ENCODE results near the gene FGD2. TPM values are rescaled to one million over a fixed set of nuclear protein-coding genes. Genes with fewer than 3 reads are reported as not detected.

The FGD2 gene
- polyA plus RNA-seq, 1 experiment: not detected

DNA sequence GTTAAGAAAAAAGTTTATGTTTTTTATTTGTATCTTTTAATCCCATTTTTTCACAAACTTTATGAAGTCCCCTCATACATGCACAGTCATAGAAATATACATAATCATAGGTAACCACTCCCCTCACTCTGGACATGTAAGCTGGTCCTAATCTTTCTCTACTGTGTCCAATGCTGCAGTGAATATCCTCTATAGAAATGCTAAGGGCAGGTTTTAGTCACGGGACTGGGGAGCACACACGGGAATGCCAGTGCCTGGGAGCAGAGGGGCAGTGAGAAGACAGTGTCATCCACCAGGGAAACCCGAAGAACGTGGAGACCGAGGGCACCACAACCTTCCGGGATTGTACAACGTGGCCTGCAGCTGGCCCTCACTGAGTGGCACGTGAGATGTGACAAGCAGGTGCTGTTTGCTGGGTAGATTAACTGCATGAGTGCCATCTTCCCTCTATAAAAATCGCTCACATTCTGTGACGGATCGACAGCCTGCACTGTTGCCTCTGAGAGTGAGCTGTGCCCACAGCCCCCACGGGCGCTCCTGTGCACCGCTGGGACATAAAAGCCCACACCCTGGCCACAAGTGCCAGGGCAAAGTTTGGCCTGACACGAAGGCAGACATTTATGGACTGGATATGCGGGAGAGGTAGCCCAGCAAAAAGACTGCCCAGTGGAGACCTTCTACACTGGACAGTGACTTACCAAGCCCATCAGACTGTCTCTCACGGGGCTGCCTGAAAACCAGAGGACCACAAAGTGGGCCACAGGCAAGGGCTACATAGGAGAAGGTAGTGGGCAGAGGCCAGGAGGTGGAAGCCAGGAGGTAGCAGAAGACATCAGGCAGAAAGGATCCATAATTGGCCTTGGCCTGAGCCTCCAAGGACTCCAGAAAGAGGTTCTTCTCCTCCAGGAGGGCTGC lies 63.2 kb downstream of the FGD2 start:
- no peak overlapping the region for H3K4me3 ChIP-seq (ENCODE audit: low read depth, low read length)
- no peak overlapping the region for H3K27ac ChIP-seq (ENCODE audit: low read depth, low read length)
- H3K9me3 ChIP-seq (ENCODE audit: control insufficient read depth, insufficient read depth, low read length): no peaks in the 10 kb centered on the region; the same call in 1 of the 2 replicates
- no peaks in the 10 kb centered on the region for H3K27me3 ChIP-seq (ENCODE audit: control insufficient read depth, insufficient read depth, low read length)
- CTCF ChIA-PET: interaction anchor here (1.0 kb wide), 1 partner anchor 47 kb away, joined by 4 read pairs; no protein-coding TSS in a partner anchor
- DNase-seq (ENCODE audit: low read depth, low spot score): no peak
- TF ChIP-seq, protein P1, sequence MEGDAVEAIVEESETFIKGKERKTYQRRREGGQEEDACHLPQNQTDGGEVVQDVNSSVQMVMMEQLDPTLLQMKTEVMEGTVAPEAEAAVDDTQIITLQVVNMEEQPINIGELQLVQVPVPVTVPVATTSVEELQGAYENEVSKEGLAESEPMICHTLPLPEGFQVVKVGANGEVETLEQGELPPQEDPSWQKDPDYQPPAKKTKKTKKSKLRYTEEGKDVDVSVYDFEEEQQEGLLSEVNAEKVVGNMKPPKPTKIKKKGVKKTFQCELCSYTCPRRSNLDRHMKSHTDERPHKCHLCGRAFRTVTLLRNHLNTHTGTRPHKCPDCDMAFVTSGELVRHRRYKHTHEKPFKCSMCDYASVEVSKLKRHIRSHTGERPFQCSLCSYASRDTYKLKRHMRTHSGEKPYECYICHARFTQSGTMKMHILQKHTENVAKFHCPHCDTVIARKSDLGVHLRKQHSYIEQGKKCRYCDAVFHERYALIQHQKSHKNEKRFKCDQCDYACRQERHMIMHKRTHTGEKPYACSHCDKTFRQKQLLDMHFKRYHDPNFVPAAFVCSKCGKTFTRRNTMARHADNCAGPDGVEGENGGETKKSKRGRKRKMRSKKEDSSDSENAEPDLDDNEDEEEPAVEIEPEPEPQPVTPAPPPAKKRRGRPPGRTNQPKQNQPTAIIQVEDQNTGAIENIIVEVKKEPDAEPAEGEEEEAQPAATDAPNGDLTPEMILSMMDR (IDR thresholded peaks at IDR 0.05; ENCODE audit: low read depth, low read length): no peak
- POLR2A ChIA-PET: no interaction called here

DNA sequence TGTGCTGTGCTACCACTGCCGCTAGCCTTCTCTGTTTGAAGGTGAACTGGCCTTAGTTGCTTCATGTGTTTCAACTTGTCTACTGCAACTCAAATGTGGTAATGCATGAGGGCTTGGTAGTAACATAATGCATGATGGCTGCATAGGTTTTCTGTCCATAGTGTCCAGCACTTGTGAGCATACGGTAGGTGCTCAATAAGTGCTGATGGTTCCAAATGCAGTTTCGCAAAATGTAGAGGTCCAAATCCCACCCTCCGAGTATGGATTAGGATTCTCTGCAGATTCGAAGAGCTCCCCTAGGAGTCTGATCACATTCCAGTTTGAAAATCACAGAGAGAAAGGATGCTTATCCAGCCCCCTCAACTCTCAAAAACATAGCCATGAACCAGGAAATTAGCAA lies 64.2 kb downstream of the FGD2 start:
- TF ChIP-seq, protein P1 (IDR thresholded peaks at IDR 0.05; ENCODE audit: low read depth, low read length): no peak
- Histone ChIP-seq H3K9me3 (ENCODE audit: control insufficient read depth, insufficient read depth, low read length) (no peaks in the 10 kb centered on the region; the same call in 1 of the 2 replicates), H3K4me3 (ENCODE audit: low read depth, low read length) (no peak overlapping the region), H3K27ac (ENCODE audit: low read depth, low read length) (no peak overlapping the region), H3K27me3 (ENCODE audit: control insufficient read depth, insufficient read depth, low read length) (no peaks in the 10 kb centered on the region)
- ChIA-PET POLR2A (no interaction called here), CTCF (no interaction called here)
- DNase-seq (ENCODE audit: low read depth, low spot score): no peak

DNA sequence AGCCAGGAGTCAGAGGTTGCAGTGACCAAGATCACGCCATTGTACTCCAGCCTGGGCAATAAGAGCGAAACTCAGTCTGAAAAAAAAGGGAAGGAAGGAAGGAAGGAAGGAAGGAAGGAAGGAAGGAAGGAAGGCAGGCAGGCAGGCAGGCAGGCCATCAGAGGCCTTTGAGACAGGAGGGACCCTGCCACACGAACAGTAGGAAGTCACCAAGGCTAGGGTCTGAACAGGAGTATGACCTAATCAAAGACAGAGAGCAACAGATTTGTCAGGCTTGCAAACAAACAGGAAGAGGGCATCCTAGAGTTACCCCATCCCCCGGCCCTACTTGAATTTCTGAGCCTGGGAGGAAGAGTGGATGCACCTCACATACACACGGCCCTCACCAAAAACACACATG lies 67.1 kb downstream of the FGD2 start:
- ChIA-PET POLR2A (no interaction called here), CTCF (interaction anchor here (1.3 kb wide), 1 partner anchor 97 kb away, joined by 6 read pairs; the partner anchor contains the start of gene PIM1)
- DNase-seq (ENCODE audit: low read depth, low spot score): no peak
- Histone ChIP-seq H3K27me3 (ENCODE audit: control insufficient read depth, insufficient read depth, low read length) (no peaks in the 10 kb centered on the region), H3K9me3 (ENCODE audit: control insufficient read depth, insufficient read depth, low read length) (no peaks in the 10 kb centered on the region; the same call in 1 of the 2 replicates), H3K27ac (ENCODE audit: low read depth, low read length) (no peak overlapping the region), H3K4me3 (ENCODE audit: low read depth, low read length) (no peak overlapping the region)
- TF ChIP-seq, protein P1 (IDR thresholded peaks at IDR 0.05; ENCODE audit: low read depth, low read length): no peak

DNA sequence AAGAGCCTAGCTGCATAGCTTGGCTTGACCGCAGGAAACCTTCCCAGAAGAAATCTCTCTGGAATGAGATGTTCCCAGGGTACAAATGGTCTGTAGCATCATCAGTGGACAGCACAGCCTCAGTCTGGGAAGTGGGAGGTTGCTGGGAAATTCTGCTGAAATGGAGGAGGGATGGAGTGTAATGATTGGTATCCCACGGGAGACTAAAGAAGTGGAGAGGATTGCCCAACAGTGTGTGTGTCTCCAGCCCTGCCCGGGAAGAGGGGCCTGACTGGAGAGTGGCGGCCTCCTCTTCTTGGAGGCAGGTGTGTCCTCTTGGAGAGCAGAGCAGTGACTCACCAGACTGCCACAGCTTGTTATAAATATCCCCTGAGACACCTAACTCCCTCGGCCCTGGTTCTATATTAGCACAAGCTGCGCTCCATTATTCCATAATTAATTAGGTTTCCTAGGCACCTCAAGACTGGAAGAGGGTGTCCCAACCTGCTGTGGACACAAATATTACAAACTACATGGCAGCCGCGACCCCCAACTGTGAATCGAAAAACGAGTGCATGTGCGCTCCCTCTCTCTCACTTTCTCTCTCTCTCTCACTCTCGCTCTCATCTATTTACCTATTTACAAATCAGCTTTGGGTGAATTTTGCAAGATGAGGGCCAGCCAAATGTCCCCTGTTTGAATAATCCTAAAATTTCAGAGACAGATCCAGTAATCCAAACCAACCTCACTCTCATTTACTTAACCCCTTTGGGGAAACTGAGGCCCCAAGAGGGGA lies 68.8 kb downstream of the FGD2 start:
- no peaks in the 10 kb centered on the region for H3K9me3 ChIP-seq (ENCODE audit: control insufficient read depth, insufficient read depth, low read length)
- no peak overlapping the region for H3K4me3 ChIP-seq (ENCODE audit: low read depth, low read length)
- no peaks in the 10 kb centered on the region for H3K27me3 ChIP-seq (ENCODE audit: control insufficient read depth, insufficient read depth, low read length)
- DNase-seq (ENCODE audit: low read depth, low spot score): no peak
- ChIA-PET CTCF (interaction anchor here (0.9 kb wide), 1 partner anchor 45 kb away, joined by 3 read pairs; no protein-coding TSS in a partner anchor), POLR2A (interaction anchor here (0.9 kb wide), 1 partner anchor 95 kb away, joined by 3 read pairs; no protein-coding TSS in a partner anchor)
- no peak overlapping the region for H3K27ac ChIP-seq (ENCODE audit: low read depth, low read length)
- TF ChIP-seq, protein P1 (IDR thresholded peaks at IDR 0.05; ENCODE audit: low read depth, low read length): no peak

Measured in AG04450 (cell line).